ENCODE measurements around the gene SRI. TPM values are rescaled to one million over a fixed set of nuclear protein-coding genes. Genes with fewer than 3 reads are reported as not detected.

The SRI gene
- total RNA-seq, 4 donors from 2014 or later, result 72.3 to 99.5 (median 88.8) TPM

DNA sequence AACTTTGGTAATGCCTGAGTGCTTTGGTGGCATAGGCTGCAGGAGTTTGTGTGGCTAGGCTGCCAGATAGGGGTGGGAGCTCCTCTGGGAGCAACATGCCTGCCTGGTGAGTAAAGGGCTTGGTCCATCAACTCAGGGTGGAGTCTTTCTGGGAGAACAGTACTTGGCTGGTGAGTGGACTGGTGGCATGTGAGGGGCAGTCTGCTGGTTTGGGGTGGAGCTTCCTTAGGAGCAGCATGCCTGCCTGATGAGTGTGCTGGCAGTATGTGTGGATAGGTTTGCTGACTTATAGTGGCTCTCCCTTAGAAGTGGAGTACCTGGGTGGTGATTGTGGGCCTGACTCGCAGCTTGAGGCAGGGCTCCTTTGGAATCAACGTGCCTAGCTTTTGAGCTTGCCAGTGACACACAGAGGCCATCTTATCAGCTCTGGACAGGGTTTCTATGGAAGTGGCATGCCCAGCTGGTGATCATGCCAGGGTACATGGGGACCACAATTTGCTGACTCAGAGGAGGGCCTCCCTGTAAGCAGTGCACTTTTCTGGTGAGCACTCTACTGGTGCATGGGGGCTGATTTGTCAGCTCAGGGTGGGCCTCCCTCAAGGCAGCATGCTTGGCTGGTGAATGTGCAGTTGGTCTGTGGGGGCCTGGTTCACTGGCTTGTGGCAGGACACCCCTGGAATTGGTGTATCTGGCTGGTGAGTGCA lies 35.0 kb upstream of the SRI start:
- WGBS, 2 donors, result 83 to 100% methylated on average over 2 of the region's 2 CpGs
- H3K27ac ChIP-seq, result no peak overlapping the region
- no peaks in the 10 kb centered on the region for H3K36me3 ChIP-seq
- no peaks in the 10 kb centered on the region for H3K4me1 ChIP-seq
- TF ChIP-seq, protein P1, sequence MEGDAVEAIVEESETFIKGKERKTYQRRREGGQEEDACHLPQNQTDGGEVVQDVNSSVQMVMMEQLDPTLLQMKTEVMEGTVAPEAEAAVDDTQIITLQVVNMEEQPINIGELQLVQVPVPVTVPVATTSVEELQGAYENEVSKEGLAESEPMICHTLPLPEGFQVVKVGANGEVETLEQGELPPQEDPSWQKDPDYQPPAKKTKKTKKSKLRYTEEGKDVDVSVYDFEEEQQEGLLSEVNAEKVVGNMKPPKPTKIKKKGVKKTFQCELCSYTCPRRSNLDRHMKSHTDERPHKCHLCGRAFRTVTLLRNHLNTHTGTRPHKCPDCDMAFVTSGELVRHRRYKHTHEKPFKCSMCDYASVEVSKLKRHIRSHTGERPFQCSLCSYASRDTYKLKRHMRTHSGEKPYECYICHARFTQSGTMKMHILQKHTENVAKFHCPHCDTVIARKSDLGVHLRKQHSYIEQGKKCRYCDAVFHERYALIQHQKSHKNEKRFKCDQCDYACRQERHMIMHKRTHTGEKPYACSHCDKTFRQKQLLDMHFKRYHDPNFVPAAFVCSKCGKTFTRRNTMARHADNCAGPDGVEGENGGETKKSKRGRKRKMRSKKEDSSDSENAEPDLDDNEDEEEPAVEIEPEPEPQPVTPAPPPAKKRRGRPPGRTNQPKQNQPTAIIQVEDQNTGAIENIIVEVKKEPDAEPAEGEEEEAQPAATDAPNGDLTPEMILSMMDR (IDR thresholded peaks at IDR 0.05), result no peak
- TF ChIP-seq POLR2A (IDR thresholded peaks at IDR 0.05), result no peak
- no peaks in the 10 kb centered on the region for H3K27me3 ChIP-seq
- no peak for DNase-seq
- H3K4me3 ChIP-seq (replicated peaks in 1 of 3), result no peak overlapping the region
- intact Hi-C loops (cut with DNase I), result no loop called here
- no peaks in the 10 kb centered on the region for H3K9me3 ChIP-seq

DNA sequence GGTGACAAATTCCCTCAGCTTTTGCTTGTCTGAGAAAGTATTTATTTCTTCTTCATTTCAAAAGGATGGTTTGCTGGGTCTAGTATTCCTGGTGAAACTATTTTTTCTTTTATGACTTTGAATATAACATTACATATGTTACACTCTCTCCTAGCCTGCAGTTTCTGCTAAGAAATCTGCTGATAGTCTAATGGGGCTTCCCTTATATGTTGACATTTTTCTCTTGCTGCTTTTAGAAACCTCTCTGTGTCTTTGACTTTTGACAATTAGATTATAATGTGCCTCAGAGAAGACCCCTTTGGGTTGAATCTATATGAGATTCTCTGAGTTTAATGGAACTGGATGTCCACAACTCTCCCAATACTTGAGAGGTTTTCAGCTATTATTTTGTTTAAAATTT lies 33.8 kb upstream of the SRI start:
- Histone ChIP-seq H3K27me3 (no peaks in the 10 kb centered on the region), H3K9me3 (no peaks in the 10 kb centered on the region), H3K4me1 (no peaks in the 10 kb centered on the region), H3K36me3 (no peaks in the 10 kb centered on the region), H3K27ac (no peak overlapping the region), H3K4me3 (replicated peaks in 1 of 3) (no peak overlapping the region)
- intact Hi-C loops (cut with DNase I), result no loop called here
- DNase-seq, result no peak
- TF ChIP-seq POLR2A (IDR thresholded peaks at IDR 0.05), result no peak
- TF ChIP-seq, protein P1 (IDR thresholded peaks at IDR 0.05), result no peak

- no peak for TF ChIP-seq POLR2A (IDR thresholded peaks at IDR 0.05)
- TF ChIP-seq, protein P1 (IDR thresholded peaks at IDR 0.05), result no peak
- H3K9me3 ChIP-seq, result no peaks in the 10 kb centered on the region
- no peak for DNase-seq
- no peaks in the 10 kb centered on the region for H3K4me1 ChIP-seq
- no peaks in the 10 kb centered on the region for H3K27me3 ChIP-seq
- no peak overlapping the region for H3K27ac ChIP-seq
- H3K4me3 ChIP-seq (replicated peaks in 1 of 3), result no peak overlapping the region
- intact Hi-C loops (cut with DNase I), result loop anchor here (5.0 kb wide), 1 partner anchor 113 kb away; no protein-coding TSS in a partner anchor
- no peaks in the 10 kb centered on the region for H3K36me3 ChIP-seq
- WGBS, 2 donors, result 92 to 93% methylated on average over 1 of the region's 1 CpG
These were observed 24.4 kb upstream of the SRI start for GRCh38 chr7:88244258-88244657.

DNA sequence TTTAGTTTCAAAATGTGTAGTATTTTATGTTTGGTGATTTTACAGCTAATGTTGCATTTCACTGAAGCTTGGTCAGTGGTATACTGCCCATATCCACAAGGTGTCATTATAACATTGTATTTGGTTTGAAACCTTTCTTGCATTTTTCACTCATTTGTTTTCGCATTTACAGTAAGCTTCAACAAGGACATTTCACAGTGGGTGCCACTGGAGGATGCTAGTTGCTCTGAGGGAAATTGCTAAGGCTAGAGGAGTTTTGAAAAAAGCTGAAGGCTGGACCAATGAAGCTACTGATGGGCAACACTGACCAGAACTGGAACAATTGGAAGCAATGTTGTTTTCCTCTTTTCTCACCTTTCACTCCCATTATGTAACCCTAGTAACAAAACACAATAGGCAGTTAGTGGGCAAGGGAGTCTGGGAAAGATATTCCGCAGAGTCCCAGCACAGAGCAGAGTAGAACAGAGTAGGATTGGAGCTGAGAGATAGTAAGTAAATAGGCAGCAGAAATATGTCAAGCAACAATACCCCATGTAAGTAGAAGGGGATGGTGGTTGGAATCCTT lies 23.6 kb upstream of the SRI start:
- Histone ChIP-seq H3K27ac (no peak overlapping the region), H3K4me1 (no peaks in the 10 kb centered on the region), H3K9me3 (no peaks in the 10 kb centered on the region), H3K27me3 (no peaks in the 10 kb centered on the region), H3K4me3 (replicated peaks in 1 of 3) (no peak overlapping the region), H3K36me3 (no peaks in the 10 kb centered on the region)
- intact Hi-C loops (cut with DNase I), result loop anchor here (5.0 kb wide), 1 partner anchor 114 kb away; no protein-coding TSS in a partner anchor
- WGBS, 2 donors, result 32 to 33% methylated on average over 2 of the region's 2 CpGs
- TF ChIP-seq, protein P1 (IDR thresholded peaks at IDR 0.05), result peak; percentile 49 to 95 (median 82)
- TF ChIP-seq POLR2A (IDR thresholded peaks at IDR 0.05), result no peak
- DNase-seq, result peak; percentile 9 to 24

- no peak for DNase-seq
- 93 to 94% methylated on average over 1 of the region's 1 CpG for WGBS, 2 donors
- intact Hi-C loops (cut with DNase I), result loop anchor here (5.0 kb wide), 1 partner anchor 117 kb away; no protein-coding TSS in a partner anchor
- no peaks in the 10 kb centered on the region for H3K4me1 ChIP-seq
- no peaks in the 10 kb centered on the region for H3K9me3 ChIP-seq
- no peak overlapping the region for H3K27ac ChIP-seq
- no peak overlapping the region for H3K4me3 ChIP-seq (replicated peaks in 1 of 3)
- H3K27me3 ChIP-seq, result no peaks in the 10 kb centered on the region
- H3K36me3 ChIP-seq, result no peaks in the 10 kb centered on the region
- TF ChIP-seq, protein P1 (IDR thresholded peaks at IDR 0.05), result no peak
- no peak for TF ChIP-seq POLR2A (IDR thresholded peaks at IDR 0.05)
These were observed 20.0 kb upstream of the SRI start for GRCh38 chr7:88239852-88240251.

Data from thyroid gland (tissue), 4 donors.